OCI-LY1 (cell line): ENCODE results near the gene NYAP1.
"Not testable (repeated sequence)": the region's sequence is repeated elsewhere in the genome, so short reads cannot be mapped to it uniquely, and the experiment has no call there.

ENCODE experiments used
- CTCF ChIP-seq: fragments of 200-600 bp; sonication (generic), shearing (Covaris generic); IDR thresholded peaks from 2 replicates; pipeline ENCODE4 v1.5.1; 2017; ENCODE audit warnings: mild to moderate bottlenecking, antibody characterized with exemption, low read length, moderate library complexity, mixed read lengths
- EZH2 ChIP-seq: fragments of 200-600 bp; sonication (generic), shearing (Covaris generic); IDR thresholded peaks from 2 replicates; pipeline ENCODE4 v1.8.0; 2017; ENCODE audit warnings: borderline replicate concordance, mixed run types, mild to moderate bottlenecking, antibody characterized with exemption, low read length, moderate library complexity, mixed read lengths

GRCh38 chr7:100535982-100536381 is 52.3 kb downstream of the NYAP1 start:
- not testable (repeated sequence) for TF ChIP-seq CTCF, EZH2
